ENCODE data around the gene CD160.
"Not testable (repeated sequence)": the region's sequence is repeated elsewhere in the genome, so short reads cannot be mapped to it uniquely, and the experiment has no call there.

DNA sequence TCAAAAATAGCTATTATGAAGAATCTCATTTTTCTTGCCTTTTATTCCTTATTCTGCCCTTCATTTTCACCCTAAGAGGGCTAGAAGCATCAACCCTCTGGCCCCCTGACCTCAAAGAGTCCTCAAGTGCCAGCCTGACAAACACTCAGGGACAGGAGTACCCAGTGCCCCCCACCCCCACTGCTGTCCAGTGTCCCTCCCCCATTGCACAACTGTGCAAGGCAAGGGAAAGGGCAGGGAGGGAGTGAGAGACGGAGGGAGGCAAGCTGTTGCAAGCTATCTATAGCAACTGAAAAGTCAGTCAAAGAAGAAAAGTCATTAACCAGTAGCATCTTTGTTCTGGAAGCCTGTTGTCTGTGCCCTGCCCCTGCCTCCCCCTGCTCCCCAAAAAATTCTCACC, 33.2 kb upstream of the CD160 start:
- TF ChIP-seq, protein P1, sequence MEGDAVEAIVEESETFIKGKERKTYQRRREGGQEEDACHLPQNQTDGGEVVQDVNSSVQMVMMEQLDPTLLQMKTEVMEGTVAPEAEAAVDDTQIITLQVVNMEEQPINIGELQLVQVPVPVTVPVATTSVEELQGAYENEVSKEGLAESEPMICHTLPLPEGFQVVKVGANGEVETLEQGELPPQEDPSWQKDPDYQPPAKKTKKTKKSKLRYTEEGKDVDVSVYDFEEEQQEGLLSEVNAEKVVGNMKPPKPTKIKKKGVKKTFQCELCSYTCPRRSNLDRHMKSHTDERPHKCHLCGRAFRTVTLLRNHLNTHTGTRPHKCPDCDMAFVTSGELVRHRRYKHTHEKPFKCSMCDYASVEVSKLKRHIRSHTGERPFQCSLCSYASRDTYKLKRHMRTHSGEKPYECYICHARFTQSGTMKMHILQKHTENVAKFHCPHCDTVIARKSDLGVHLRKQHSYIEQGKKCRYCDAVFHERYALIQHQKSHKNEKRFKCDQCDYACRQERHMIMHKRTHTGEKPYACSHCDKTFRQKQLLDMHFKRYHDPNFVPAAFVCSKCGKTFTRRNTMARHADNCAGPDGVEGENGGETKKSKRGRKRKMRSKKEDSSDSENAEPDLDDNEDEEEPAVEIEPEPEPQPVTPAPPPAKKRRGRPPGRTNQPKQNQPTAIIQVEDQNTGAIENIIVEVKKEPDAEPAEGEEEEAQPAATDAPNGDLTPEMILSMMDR (IDR thresholded peaks at IDR 0.05; ENCODE audit: low read length): not testable (repeated sequence)
- not testable (repeated sequence) for TF ChIP-seq EZH2 (optimal IDR thresholded peaks at IDR 0.05; ENCODE audit: low read depth, low read length)

All from MM.1S (cell line).